ENCODE measurements around the gene CALY.

CALY gene

DNA sequence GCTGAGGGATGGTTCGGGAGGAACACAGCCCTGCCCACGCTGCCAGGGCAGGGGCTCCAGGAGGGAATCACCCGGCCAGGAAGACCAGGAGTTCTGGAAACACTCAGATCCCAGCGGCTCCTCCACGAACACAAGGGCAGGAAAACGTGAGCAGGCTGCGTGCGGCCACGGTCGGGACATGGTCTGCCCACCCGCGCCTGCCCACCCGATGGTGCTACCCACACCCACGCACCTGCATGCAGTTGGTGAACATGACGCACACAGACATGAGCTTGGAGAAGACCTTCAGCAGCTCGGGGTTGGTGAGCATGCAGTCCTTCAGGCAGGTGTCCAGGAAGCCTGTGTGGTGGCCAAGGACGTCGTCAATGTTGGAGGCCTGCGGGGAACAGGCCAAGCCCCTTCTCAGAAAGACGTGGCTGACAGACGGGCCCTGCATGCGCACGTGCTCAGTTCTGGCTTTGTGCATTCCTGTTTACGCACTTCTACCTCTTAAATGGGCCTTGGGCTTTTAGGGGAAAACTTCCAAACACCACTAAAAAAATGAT, 53.8 kb downstream of the CALY start:
- no peak for DNase-seq

DNA sequence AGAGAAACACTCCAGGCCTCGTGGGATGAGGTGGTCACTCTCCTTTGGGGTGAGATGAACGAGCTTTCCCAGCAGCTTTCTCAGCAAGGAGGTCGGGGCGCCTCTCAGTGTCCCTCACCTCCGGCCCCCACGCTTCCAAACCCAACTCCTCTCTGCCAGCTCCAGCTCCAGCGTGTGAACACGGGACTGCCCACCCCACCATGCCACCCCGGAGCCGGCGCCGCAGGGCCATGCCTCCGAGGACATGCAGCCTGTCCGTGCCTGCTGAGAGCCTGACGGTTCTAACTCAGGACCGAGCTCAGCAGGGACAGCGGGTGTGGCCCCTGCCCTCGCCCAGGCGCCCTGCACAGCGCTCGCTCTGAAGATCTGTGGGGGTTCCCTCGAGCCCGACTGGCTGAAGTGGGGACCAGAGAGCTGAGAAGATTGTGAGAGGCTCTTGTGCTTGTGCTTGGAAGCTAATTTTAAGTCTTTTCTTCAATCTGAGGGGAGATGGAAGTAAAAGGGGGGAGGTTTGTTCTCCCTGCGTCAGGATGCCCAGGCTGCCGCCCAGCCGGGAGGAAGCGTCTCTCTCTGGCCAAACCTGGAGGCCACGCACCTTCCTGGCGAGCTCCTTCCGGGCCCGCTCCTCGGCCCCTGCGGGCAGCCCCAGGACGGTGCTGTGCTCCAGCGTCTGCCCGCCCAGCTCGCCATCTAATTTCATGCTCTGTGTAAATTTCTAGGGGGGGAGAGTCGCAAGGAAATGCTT, 54.9 kb downstream of the CALY start:
- no peak for DNase-seq

DNA sequence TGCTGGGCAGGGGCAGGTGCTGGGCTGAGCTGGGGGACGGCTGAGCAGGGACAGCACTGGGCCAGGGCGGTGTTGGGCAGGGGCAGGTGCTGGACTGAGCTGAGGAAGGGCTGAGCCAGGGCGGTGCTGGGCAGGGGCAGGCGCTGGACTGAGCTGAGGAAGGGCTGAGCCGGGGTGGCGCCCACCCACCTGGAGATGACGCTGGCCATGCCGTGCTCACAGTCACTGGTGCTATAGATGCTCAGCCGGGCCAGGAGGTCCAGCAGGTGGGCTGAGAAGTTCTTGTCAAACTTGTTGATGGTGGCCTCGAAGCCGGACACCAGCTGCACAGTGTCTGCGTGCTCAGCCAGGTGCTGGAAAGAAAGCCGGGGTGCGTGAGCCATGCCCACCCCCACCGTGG, 55.6 kb downstream of the CALY start:
- DNase-seq: no peak

DNA sequence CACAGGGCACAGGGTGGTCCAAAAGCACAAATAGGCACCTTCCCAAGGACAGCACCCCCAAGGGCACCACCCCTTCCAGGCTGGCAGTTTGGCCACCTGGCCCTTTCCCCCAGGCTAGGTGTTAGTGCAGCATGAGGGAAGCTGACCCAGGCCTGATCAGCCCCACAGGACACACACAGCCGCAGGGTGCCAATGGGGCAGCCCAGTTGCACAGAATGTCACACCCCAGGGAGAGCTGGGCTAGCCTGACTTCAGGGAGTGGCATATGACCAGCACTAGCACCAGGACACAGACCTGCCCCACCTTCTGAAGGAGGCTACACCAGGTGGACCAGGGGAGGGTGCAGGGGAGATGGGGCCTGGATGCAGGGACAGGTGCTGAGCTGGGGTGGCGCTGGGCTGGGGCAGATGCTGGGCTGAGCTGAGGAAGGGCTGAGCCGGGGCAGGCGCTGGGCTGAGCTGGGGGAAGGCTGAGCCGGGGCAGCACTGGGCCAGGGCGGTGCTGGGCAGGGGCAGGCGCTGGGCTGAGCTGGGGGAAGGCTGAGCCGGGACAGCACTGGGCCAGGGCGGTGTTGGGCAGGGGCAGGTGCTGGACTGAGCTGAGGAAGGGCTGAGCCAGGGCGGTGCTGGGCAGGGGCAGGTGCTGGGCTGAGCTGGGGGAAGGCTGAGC, 56.2 kb downstream of the CALY start:
- DNase-seq: no peak

DNA sequence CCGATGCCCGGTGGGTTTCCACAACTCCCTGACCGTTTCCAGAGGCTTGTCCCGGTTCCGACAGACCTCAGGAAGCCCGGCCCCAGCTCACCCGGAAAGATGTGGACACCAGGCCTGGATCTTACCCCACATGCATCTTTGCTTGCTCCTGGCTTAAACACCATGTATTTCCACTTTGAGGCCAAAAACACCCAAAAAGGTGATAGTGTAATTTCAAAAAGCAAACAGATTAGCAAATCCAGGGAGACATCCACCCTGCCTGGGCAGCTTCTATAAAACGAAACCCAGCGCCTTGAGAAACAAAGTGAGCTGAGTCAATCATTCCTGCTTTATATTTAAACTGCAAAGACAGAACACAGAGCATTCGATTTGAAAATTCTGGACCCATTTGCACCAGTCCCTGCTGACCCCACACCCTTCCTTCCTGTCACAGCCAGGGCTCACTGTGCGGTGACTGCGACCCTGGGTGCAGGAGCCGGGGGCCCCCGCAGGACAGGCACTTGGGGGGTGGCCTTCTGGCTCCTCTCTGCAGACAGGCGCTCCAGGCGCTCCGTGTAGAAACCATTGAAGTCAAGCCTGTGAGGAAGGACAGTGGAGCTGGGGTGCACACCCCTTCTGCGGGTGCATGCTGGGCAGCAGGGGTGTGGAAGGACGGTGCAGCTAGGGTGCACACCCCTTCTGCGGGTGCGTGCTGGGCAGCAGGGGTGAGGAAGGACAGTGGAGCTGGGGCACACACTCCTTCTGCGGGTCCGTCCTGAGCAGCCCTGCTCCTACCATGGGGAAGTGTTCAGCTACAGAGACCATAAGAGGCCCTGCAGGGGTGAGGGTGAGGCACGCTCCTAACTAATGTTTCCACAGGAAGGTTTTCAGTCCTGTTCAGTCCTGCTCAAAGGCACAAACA, 57.1 kb downstream of the CALY start:
- no peak for DNase-seq

DNA sequence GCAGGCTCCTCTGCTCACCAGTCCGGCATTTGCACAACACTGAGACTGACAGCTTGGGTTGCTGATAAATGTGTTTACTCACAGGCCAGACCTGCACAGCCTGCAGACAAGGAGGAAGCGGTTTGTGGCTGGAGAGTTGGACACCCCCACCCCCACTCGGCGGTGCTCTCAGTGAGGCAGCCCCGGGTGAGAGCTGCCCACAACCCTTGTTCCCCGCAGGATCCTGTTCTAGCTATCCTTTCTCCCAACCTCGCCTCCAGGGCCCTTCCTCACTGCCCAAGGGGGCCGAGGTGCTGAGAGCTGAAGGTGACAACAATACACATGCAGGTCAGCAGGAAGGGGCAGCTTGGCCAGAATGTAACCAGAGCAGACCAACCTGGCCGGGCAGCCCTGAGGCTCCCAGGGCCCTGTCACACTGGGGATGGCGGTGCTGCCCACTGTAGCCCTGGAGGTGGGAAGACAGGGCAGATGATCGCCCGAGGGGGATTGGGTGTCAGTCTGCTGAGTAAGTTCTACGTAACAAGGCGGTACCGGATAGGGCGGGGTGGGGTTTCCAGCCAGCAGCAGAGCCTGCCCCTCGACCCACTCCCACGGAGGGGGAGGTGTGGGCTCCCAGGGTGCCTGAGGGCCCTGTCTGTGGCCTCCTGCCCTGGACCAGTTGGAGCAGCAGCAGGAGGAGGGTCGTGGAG, 58.0 kb downstream of the CALY start:
- no peak for DNase-seq

DNA sequence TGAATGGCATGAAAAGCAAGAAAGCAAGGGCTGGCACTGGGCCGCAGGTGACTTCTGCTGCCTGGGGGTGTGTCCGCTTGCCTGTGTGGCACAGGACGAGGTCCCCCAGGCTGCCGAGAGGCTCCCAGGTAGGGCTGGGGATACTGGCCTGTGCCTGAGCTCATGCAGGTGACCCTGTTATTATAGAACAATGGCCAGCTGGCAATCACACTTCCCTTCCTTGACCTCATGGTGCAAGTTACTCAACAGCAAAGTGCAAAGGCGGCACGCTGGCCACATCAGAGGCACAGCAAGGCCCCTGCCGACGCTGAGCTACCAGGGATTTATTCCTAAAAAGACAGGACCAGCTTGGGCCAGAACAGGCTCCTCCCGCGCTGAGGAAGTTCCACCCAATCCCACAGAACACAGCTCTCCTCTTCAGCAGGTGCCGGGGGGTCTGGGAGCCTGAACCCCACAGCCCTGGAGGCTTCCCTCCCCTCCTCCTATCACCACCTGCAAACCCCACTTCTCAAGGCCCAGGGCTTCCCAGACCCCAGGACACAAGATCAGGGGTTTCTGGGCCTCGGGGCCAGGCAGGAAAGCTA, 58.6 kb downstream of the CALY start:
- DNase-seq: no peak

DNA sequence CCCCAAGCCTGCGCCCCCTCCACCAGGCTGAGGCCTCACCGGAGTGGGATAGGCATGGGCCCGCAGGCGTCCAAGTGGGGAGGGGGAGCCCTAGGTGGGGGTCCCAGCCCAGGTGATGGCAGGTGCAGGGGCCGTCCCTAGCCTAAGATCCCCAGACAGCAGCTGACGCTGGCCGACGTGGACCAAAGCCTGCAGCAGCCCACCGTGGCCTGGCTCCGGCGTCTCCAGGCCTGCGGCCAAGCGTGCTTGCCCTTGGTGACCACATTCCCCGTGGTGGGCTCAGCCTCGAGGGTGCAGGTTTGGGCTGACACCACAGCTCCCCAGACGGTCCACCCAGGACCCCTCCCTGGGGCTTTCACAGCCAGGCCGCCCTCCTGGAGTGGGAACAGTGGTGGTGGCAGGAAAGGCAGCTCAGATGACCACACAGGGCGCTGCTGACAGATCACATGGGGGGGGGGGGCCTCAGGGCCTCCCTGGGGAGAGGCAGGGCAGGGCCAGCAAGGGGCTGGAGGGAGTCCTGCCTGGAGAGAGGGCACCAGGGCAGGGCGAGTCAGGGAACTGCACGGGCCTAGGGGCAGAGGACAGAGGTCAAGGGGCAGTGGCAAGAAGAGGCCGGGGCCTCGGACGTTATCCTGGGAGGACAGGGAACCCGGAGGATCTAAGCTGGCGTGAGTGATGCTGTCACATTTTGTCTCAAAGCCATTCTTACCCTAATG, 59.3 kb downstream of the CALY start:
- DNase-seq: no peak

DNA sequence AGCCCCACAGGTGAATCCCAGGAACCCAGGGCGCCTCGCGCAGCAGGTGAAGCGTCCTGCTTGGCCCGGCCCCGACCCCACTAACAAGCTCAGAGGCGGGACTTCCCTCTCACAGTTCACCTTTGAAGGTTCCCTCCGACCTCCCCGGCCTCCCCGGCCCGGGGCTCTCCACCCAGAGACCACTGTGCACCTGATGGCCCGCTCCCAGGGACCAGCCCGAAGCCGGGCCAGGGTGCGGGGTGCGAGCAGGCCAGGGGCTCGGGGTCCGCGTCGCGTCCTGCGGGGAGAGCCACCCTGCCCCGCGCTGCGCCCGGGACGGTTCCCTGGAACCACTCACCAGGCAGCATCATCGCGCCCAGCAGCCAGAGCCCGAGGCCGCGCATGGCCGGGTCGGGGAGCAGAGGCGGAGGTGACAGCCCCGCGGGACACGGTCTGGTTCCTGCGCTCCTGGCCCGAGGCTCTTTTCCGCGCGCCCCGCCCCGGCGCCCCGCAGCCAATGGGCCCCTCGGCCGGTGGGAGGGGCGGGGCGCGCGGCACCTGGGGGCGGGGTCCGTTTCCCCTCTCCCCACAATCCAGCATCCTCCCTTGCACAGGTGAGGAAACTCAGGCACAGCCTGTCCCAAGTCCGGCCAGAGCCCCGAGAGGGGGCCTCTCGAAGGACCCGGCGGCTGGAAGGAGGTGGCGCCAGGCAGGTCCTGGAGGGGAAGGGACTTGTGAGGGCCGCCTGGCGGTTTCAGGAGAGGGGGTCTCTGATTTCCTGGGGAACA, 60.1 kb downstream of the CALY start, which contains the start of gene ADAM8:
ADAM8 (minus strand) TSS at position 434 of the 767 bp plus-strand sequence; CDS start at position 383, 51 bp downstream.
- DNase-seq: peak; percentile 29 to 43 (median 39)

DNA sequence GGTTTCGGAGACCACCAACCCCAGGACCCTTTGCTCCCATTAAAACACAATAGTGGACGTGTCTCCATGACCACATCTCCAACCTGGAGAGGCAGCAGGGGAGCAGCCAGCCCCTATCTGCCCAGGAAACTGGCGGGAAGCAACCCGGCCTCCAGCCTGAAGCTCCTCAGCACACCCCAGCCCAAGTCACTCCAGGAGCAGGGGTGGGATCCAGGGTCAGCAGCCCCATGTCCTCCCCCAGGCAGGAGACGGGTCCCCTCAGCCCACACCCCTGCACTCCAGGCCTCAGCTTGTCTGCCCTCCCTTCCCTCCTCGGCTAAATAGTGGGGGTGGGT, 60.6 kb downstream of the CALY start:
- DNase-seq: no peak

DNA sequence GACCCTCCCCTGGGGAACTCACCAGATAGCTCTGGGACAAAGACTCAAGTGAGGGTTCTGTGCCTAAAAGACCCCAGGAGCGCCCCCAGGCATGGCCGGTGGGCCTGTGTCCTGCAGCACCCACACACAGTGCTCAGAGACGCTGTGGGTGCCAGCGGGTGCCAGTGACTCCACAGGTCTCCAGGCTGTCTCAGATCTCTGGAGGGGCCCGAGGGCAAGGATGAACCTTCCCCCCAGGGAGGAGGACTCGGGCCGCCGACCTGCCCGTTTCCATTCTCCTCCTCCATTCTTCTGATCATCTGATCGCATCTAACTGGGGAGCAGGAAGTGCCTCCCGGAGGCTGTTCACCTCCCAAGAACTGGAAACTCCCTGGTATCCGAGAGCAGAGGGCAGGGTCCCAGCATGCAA, 61.0 kb downstream of the CALY start:
- peak in 2 of 4 experiments; percentile 21 to 27 for DNase-seq

DNA sequence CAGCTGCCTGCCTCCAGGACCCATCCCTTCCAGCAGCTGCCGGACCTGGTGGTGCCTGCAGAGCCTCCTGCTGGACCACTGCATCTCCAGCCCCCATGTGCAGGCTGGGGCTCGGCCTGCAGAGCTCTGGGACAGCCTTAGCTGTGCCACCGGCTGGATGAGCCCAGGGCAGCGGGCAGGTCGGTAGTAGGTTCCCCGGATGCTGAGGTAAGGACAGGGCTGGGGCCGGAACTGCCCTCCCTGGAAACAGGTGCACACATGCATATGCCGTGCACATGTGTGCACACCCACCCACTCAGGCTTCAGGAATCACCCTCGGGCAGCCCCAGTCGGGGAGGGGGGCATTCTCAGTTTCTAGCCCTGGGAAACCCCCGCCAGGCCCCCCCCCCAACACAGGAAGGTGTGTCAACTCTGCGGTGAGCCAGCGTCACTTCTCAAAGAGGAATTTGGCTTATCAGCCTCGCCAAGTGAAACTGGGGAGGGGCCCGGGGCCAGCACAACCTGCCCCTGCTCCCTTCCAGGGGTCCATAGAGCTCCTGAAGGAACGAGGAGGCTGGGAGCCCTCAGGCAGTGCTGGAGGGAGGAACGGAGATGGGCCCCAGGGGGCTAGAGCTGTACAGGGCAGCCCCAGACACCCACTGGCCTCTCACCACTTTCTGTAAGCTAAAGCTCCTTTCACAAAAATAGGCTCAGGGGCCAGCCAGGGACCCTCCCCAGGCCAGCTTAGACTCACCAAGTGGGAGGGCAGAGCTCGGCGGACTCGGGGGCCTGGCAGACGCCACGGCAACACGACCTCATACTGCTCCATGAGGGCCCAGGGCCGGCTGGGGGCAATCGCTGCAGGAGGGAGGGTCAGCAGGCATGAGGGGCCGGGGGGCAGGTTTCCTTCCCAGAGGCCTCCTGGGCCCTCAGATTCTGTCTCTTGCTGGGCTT, 61.7 kb downstream of the CALY start:
- peak; percentile 56 to 70 (median 60) for DNase-seq
